Placental epithelial cell (primary cell): ENCODE measurements around the gene KMO. TPM values are rescaled to one million over a fixed set of nuclear protein-coding genes. Genes with fewer than 3 reads are reported as not detected.

Source experiments
- total RNA-seq: library from RNA; depleted of rRNA; stranded (reverse); fragments of >200 nt; gene quantifications from 2 replicates; pipeline ENCODE4 v1.2.3, GENCODE V29; 2012

Gene KMO
- under 0.01 and 0.11 TPM in 2 replicates for total RNA-seq

DNA sequence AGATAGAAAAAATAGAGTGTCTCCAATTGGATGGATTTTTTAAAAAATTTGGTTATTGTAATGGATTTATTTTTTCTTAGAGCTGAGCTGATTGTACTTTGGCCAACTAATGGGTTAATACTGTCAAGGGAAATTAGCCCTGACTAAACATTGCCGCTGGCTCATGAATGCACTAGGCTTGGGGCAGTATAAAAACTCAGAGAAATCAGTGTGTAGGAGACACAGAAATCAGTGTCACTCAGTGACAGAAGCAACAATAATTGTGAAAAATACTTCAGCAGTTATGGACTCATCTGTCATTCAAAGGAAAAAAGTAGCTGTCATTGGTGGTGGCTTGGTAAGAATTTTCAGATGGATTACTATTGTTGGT is at the start of gene KMO:
KMO (plus strand) TSS at position 217 of the 370 bp plus-strand sequence; CDS start at position 284, 67 bp downstream.

DNA sequence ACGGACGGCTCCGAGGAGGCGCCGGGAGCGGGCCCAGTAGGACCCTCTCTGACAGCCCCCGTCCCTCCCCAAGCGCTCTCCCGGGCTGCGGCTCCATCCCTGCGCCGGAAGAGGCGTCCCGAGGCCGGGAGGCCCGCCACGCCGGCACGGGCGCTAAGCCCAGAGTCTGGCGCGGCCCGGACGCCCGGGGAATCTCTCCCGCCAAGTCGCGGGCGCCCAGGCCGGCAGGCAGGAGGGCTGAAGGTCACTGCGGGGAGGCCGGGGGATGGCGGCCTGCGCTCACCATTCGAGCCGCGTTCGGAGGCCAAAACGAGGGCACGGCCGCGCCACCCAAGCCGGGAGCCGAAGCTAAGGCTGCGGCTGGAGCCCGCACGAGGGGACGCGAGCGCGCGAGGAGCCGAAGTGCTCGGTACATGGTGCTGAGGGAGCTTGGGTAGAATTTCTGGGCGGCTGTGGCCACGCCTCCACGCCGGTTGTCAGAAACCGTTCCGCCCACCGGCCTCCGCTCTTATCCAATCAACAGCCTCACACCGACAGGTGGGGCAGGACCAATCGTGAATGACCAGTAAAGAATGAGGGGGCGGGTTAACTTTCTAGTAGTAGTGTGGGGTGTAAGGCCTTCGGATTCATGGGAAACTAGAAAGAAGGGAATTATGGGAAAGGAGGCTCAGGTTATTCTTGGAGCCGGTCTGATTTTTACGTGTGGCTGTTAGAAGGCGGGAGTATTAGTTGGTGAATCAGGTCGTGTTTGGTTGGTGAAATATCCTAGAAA is 12.7 kb upstream of the KMO start, which contains the start of gene FH:
FH (minus strand) TSS at position 448 of the 772 bp plus-strand sequence; CDS start at position 415, 33 bp downstream.

GRCh38 chr1:241640149-241640866 is 108.1 kb downstream of the KMO start, which contains the start of the genes CHML and OPN3:
TSS of gene CHML (minus strand) at chr1:241640369. CDS start at chr1:241635766, 4,603 bp downstream.
TSS of gene OPN3 (minus strand) at chr1:241640369. CDS start at chr1:241640254, 115 bp downstream.

Other genes starting within 250 kb of the KMO start
- under 0.01 TPM in 1 of 2 replicates, not detected in the other for gene RGS7, start 175.2 kb upstream of the KMO start, total RNA-seq
- 66.3 and 102 TPM in 2 replicates for gene FH, start 12.6 kb upstream of the KMO start, total RNA-seq
- gene CHML, start 108.0 kb downstream of the KMO start, total RNA-seq = 28.3 and 52.1 TPM in 2 replicates
- gene OPN3, start 108.0 kb downstream of the KMO start, total RNA-seq = 118 and 210 TPM in 2 replicates
- gene WDR64, start 119.9 kb downstream of the KMO start, total RNA-seq = 1.2 and 1.3 TPM in 2 replicates